Embryonic facial prominence (tissue), 1 donor: ENCODE results near the gene CENPF.
"Not testable (repeated sequence)": the region's sequence is repeated elsewhere in the genome, so short reads cannot be mapped to it uniquely, and the experiment has no call there.

Experiments
- DNase-seq: peaks from one replicate; pipeline ENCODE4 v3.0.0-alpha.2; 2016; ENCODE audit errors: extremely low spot score

CENPF gene

DNA sequence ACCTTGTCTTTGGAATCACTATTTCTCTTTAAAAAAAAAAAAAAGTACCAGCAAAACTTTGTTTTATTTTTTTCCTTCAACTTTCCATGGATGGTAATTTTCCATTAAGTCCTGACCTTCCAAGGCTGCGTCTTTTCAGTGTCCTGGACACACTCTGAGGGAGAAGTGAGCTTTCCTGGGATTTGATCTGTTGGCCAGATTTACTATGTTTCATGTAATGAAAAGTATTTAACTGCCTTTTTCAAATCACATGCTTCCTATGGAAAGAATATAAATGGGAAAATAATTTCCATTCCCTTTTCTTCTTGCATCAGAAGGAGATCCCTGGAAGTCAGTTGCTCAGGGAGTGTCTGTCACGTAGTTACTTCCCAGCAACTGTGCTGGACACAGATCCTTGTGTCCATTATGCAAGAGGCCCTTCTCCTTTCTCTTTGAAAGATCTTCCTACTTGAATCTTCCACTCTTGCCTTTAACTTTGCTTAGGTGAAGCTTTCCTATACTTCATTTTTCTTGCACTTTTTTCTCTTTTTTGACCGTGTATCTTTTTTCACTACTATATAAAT is 59.3 kb downstream of the CENPF start:
- no peak for DNase-seq

DNA sequence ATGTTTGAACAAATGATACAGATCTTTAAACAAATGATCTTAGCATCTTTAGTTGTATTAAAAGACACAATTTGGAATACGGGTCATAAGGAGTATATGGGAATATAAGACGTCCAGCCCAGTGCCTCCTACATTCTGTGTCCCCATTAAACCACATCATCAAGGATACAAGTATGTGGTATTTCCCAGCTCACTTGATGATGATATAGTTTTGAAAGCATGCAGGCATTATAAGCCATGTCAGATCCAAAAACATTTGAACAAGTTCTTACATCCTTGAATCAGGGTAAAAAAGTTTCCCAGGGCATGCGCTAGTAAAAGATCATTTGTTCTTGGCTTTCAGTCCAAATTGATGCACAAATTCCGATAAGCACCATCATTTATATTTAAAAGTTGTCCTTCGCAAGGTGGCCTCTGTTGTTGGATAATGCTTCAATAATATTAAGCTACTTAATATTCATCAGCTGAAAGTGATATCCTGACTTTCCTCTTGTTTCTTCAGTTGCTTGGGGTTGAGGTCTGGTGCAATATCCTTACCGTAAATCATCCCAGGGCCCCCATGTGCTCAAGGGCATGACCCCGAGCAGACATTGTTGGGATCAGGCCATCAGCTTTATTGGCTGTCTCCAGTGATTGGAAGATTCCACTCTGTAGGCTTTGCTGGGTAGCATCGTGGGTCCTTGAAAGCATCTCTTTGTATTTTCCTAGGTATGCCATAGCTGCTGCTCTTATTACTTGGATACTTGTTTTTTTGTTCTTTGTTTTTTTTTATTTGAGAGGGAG is 61.8 kb downstream of the CENPF start:
- DNase-seq, result no peak

DNA sequence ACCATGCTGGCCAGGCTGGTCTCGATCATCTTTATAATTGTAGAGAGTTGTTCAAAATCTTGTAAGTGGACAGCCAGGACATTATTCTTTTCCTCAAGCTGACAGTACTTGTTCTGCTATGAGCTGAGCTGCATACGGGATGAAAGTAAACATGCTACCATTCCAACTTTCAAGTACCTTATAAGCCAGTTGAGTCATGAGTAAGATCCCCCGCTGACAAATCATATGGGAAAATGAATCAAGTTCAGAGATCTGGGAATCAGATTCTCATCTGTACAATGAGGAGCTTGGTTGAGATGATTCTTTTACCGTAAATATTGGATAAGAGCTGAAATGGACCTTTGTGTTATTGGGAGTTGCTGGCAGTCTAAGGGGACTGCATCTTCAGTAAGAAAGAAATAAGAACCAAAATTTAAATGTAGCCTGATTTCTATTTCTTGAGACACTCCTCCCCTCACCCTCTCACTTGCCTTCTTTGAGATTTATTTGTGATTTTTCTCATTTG is 62.7 kb downstream of the CENPF start:
- DNase-seq, result no peak

DNA sequence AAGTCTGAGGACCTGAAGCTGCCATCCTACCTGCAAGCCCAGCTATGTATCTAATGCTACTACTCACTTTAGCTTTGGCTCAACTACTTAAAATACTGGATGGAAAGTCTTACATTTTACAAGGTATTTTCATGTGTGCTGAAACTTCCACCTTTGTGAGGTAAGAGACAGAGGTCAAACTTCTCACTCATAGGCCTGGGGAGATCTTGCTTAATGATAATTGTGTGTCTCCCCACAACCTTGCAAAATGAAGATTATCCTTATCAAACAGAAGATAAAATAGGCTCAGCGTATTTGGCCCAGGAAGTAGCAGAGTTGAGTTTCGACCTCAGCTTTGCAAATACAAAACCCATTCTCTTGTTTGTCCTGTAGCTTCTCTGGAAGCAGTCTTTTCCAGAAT is 63.7 kb downstream of the CENPF start:
- DNase-seq, result no peak

DNA sequence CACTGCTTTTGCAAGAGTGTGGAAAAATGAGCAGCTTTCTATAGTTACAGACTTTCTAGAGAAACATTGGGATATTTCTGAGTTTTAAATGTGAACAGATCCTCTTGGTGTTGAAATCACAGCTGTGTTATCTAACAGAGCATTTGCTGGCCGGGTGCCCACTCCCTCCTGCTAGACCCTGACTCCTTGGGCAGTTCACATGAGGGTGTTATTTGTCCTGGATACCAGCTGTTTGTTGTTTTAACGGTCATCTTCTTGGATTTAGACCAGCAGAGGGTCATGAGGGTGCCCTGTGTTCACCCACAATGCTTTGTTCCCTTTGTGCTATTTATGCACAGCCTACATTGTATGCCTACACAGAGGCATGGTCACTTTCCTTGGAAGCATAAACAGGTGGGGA is 67.1 kb downstream of the CENPF start:
- DNase-seq, result no peak

DNA sequence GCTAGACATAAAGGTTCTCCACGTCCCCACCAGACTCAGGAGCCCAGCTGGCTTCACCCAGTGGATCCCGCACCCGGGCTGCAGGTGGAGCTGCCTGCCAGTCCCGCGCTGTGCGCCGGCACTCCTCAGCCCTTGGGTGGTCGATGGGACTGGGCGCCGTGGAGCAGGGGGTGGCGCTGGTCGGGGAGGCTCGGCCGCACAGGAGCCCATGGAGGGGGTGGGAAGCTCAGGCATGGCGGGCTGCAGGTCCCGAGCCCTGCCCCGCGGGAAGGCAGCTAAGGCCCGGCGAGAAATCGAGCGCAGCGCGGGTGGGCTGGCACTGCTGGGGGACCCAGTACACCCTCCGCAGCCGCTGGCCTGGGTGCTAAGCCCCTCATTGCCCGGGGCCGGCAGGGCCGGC is 70.0 kb downstream of the CENPF start:
- DNase-seq, result not testable (repeated sequence)

DNA sequence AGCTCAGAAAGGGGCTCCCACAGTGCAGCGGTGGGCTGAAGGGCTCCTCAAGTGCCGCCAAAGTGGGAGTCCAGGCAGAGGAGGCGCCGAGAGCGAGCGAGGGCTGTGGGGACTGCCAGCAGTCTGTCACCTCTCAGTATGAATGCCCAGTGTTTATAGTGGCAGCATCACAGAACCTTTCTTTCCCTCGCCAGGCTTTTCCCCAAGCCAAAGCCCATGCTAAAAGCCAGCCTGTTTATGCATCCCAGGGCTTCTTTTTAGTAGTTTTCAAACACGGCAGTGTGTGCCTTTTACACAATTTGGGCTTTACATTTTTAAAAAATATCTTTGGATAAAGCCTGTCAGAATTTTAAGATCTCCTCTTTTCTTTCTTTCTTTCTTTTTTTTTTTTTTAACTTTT is 70.6 kb downstream of the CENPF start:
- no peak for DNase-seq

DNA sequence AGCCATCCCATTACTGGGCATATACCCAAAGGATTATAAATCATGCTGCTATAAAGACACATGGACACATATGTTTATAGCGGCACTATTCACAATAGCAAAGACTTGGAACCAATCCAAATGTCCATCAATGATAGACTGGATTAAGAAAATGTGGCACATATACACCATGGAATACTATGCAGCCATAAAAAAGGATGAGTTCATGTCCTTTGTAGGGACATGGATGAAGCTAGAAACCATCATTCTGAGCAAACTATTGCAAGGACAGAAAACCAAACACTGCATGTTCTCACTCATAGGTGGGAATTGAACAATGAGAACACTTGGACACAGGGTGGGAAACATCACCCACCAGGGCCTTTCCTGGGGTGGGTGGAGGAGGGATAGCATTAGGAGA is 72.5 kb downstream of the CENPF start:
- not testable (repeated sequence) for DNase-seq

DNA sequence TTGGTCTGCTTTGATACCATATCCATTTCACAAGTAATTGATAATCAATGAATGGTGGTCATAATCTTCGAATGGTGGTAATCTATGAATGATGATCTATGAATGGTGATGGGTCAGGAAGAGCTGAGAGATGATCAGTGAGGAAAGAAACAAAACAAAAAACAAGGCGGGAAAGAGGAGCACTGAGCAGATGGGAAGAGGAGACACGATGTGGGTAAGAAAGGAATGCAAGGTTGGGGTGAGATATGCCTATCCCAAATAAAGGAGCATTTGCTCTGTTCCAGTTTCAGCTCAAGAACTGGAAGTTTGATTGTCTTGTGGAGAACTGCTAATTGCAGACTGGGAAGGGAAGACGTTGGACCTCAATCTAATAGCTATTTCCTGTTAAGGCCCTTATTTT is 73.8 kb downstream of the CENPF start:
- no peak for DNase-seq

DNA sequence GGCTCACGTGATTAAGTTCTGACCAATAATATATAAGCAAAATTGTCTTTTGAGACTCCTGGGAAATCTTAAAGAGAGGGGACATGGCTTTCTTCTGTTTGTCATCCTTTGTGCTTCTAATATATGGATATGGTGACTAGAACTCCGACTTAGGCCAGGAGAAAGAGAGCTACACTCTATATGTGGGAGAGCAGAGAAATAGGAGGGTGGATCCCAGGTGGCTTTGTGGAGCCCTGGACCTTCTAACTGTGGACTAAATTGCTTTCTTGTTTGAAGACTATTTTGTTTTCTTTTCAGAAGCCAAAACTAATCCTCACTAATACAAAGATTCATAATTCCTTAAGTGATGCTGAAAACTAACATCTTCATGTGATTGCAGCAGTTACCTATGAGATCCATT is 75.0 kb downstream of the CENPF start:
- no peak for DNase-seq

DNA sequence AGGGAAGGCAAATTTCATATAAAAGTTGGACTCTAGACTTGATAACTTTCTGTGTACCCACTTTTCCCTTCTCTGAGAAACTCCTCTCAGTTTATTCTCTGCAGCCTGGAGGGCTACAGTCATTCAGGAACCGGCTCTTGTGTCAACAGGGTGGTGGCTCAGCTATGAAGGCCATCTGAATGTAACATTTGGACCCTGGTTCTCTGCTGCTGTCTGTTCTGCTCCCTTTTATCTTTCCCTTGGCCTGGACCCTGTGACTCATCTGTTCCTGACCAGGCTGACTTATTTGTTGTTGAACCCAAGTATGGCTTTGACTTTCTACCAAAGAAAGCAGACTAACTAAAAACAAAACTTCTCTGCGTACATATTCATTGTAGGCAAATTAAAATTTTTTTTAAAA is 75.4 kb downstream of the CENPF start:
- DNase-seq, result no peak

DNA sequence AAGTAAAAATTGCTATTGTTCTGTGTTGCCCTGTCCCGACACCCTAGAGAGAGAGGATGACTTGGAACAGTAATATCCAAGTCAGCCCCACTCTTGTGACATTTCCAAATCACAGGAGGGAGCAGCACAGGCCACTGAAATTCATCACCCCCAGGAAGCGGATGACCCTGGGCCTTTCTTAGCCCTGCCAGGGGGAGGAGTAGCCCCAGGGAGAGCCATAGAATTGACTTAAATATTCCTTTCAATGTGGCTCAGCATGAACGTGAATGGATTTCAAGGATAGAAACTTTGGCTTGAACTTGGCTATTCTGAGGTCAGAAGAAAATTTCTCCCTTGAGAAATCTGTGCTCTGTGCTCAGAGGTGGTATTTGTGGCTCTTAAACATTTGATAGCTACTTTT is 80.6 kb downstream of the CENPF start:
- no peak for DNase-seq

DNA sequence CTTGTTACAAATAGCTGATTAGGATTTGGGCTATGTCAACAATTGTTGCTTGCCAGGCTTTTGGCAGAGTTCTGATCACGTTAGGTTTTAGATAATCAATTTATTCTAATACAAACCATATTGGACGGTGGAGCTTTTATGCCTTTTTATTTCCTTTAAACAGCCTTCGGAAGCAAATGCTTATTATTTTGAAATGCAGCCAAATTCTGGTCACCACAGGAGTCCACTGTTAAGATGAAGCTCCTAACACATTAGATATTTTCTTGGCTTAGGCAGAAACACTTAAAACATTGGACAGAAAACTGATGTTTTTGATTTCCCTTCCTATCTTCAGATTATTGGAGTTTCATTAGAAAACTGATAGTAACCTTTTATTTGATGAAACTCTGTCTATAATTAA is 82.9 kb downstream of the CENPF start:
- DNase-seq, result no peak

DNA sequence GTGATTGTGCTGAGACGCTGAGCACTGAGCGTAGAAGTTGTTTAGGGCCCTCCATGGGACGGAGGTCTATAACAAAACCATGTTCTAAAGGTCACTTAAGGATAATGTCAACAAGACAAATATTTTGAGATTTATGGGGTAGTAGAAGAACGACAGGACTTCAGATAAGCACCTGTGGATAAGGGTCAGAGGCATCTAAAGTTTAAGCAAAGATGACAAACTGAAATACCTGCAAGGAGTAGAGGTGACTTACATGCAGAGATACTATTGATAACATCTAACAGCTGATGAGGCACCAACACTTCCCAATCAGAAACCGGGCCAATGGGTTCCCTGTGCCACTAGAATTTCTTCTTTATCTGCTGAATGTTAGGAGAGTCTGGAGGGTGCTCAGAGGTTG is 83.5 kb downstream of the CENPF start:
- DNase-seq, result no peak

DNA sequence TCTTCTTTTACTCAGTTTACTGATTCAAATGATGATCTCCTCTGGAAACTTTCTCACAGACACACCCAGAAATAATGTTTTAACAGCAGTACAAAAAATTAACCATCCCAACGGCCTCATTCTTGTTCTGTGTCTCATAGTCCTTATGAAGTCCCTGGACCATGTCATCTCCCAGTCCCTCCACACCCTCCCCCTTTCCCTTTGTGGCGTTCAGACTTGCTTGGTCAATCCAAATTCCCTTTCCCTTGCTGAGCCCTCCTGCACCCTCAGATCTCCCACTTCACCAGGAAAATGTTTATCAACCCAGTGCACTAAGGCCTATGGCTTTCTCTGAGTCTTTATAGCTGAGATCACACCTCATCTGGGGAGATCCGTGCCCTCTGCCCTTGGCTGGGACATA is 85.9 kb downstream of the CENPF start:
- no peak for DNase-seq

DNA sequence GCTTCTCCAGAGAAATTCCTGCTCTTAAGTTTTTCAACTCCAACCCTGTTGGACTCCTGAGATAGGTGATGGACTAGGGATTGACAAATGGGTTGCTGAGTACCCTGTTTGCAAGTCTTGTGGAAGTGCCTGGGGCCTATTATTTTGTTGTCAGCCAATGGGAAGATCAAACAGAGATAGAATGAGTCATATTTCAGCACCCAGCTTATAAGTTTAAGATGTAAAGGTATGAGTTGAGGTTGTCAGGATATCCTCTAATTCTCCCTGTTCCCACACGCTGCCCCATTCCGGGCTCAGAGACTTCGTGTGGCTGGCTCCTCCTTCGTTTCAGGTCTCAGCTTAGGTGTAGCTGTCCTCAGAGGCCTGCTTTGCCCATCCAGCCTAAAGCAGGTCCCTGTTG is 91.8 kb downstream of the CENPF start:
- no peak for DNase-seq

DNA sequence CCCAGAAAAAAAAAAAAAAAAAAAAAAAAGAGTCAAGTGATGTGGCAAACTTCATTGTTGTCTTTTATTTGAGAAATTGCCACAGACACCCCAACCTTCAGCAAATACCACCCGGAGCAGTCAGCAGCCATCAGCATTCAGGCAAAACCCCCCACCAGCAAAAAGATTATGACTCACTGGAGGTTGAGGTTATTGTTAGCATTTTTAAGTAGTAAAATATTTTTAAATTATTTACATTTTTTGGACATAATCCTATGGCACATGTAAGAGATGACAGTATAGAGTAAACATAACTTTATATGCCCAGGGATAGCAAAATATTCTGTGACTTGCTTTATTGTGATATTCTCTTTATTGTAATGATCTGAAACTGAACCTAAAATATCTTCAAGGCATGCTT is 95.6 kb downstream of the CENPF start:
- DNase-seq, result no peak

DNA sequence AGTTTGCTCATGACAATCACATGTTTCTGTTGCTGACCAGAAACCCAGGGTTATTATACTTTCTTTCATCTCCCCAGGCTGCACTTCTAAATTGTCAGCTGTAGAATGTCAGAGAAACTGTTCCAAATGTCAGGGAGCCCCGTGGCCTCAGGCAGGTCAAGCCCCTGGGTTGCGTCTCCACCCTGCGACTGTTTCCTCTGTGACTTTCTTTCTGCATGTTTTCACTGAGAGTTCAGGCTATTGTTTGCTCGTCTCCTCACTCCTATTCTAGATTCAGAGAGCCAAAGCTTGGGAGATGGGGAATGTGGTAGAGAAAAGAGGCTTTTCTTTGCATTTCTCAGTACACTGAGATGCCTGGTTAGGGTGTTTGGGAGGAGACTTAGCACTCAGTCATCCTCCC is 97.4 kb downstream of the CENPF start:
- no peak for DNase-seq

DNA sequence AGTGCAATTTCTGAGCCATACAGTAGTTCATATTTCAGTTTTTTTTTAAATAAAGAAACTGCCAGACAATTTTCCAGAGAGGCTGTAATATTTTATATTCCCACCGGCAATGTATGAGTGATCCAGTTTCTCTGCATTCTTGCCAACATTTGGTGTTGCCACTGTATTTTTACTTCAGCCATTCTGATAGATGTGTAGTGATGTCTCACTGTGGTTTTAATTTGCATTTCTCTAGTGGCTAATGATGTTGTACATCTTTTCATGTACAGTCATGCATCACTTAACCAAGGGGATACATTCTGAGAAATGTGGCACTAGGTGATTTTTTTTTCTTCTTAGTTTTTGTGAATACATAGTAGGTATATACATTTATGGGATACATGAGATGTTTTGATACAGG is 99.6 kb downstream of the CENPF start:
- no peak for DNase-seq

DNA sequence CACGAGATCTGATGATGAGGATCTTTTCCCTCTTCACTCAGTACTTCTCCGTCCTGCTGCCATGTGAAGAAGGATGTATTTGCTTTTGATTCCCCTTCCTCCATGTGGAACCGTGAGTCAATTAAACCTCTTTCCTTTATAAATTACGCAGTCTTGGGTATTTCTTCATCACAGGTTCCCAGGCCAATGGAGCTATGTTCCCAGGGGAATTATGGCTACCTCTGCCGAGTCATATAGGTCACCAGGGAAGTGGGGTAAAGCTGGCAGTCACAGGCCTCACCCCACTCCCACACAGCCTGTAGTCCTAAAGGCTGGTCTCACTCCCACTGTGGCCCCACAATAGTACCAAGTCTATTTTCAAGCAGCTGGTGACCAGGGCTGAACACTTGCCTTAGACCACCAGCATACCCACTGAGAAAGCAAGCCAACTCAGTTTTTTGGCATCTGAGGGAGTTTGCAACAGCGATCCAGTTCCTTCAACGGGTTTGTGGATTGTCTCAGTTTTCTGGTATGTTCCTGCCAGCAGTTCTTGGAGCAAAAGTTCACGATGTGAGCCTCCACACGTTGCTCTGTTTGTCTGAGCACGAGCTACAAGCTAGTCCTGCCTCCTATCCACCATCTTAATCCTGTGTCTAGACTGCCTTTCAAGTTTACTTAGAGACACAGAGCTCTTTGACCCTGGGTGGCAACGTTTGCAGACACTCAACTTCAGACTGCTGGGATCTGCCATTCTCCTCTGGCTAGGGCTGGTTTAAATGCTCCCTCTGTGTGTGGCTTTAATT is 104.5 kb downstream of the CENPF start:
- DNase-seq, result no peak

DNA sequence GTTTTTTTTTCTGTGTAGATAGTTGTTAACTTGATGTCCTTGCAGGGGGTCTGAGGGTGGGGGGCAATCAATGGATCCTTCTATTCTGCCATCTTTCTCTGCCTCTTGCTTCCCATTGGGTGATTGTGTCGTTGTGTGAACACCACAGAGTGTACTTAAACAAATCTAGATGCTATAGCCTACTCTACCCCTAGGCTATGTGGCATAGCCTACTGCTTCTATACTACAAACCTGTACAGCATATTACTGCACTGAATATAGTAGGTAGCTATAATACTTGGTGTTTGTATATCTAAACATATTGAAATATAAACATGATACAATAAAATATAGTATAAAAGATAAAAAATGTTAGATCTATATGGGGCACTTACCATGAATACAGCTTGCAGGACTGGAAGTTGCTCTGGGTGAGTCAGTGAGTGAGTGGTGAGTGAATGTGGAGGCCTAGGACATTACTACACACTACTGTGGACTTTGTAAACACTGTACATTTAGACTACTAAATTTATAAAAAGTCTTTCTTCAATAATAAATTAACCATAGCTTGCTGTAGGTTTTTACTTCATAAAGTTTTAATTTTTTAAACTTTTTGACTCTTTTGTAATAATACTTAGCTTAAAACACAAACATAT is 105.4 kb downstream of the CENPF start:
- DNase-seq, result no peak

DNA sequence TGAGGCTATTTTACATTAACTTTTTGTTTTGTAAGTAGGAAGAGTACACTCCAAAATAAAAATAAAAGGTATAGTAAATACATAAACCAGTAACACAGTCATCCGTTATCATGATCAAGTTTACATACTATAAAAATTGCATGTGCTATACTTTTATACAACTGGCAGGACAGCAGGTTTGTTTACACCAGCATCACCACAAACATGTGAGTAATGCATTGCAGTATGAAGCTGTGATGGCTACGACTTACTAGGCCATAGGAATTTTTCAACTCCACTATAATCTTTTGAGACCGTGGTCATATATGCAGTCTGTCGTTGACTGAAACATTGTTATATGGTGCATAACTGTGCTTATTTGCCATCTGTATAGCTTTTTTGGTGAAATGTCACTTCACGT is 106.2 kb downstream of the CENPF start:
- DNase-seq, result no peak
